ENCODE measurements around the gene TPSAB1. TPM values are rescaled to one million over a fixed set of nuclear protein-coding genes. Genes with fewer than 3 reads are reported as not detected.
"Not testable (repeated sequence)": the region's sequence is repeated elsewhere in the genome, so short reads cannot be mapped to it uniquely, and the experiment has no call there.

The TPSAB1 gene
- total and polyA plus RNA-seq, 2 donors: 10.8 to 72.9 TPM

DNA sequence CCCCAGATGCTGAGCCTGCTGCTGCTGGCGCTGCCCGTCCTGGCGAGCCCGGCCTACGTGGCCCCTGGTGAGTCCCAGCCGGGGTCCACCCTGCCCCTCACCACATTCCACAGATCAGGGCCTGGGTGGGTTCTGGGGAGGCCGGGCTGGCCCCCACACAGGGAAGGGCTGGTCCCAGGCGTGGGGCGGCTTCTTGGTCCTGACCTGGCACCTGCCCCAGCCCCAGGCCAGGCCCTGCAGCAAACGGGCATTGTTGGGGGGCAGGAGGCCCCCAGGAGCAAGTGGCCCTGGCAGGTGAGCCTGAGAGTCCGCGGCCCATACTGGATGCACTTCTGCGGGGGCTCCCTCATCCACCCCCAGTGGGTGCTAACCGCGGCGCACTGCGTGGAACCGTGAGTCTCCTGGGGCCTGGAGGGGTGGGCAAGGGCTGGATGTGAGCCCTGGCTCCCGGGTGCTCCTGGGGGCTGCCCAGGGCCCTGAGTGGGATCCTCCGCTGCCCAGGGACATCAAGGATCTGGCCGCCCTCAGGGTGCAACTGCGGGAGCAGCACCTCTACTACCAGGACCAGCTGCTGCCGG lies 15.9 kb downstream of the TPSAB1 start:
- DNase-seq (ENCODE audit: extremely low spot score); H3K4me1 ChIP-seq (ENCODE audit: insufficient read depth); H3K4me3 ChIP-seq (ENCODE audit: low read depth, low read length); H3K27ac ChIP-seq (ENCODE audit: low read depth); H3K36me3 ChIP-seq (ENCODE audit: insufficient read depth): not testable (repeated sequence)
- WGBS: 80% methylated on average over 23 of the region's 23 CpGs

GRCh38 chr16:1256874-1257322 lies 16.4 kb downstream of the TPSAB1 start:
- Histone ChIP-seq H3K4me1 (ENCODE audit: insufficient read depth) (no peaks in the 10 kb centered on the region), H3K4me3 (ENCODE audit: low read depth, low read length) (no peak overlapping the region), H3K36me3 (ENCODE audit: insufficient read depth) (no peaks in the 10 kb centered on the region), H3K27ac (ENCODE audit: low read depth) (no peak overlapping the region)
- WGBS: 84% methylated on average over 22 of the region's 22 CpGs
- no peak for DNase-seq (ENCODE audit: extremely low spot score)

GRCh38 chr16:1257561-1258224 lies 17.2 kb downstream of the TPSAB1 start:
- 80% methylated on average over 34 of the region's 34 CpGs for WGBS
- Histone ChIP-seq H3K4me1 (ENCODE audit: insufficient read depth) (no peaks in the 10 kb centered on the region), H3K27ac (ENCODE audit: low read depth) (no peak overlapping the region), H3K36me3 (ENCODE audit: insufficient read depth) (no peaks in the 10 kb centered on the region), H3K4me3 (ENCODE audit: low read depth, low read length) (no peak overlapping the region)
- DNase-seq (ENCODE audit: extremely low spot score): no peak

GRCh38 chr16:1258225-1258600 lies 17.7 kb downstream of the TPSAB1 start:
- H3K36me3 ChIP-seq (ENCODE audit: insufficient read depth): no peaks in the 10 kb centered on the region
- H3K27ac ChIP-seq (ENCODE audit: low read depth): no peak overlapping the region
- H3K4me1 ChIP-seq (ENCODE audit: insufficient read depth): no peaks in the 10 kb centered on the region
- 69% methylated on average over 12 of the region's 12 CpGs for WGBS
- no peak overlapping the region for H3K4me3 ChIP-seq (ENCODE audit: low read depth, low read length)
- DNase-seq (ENCODE audit: extremely low spot score): no peak

DNA sequence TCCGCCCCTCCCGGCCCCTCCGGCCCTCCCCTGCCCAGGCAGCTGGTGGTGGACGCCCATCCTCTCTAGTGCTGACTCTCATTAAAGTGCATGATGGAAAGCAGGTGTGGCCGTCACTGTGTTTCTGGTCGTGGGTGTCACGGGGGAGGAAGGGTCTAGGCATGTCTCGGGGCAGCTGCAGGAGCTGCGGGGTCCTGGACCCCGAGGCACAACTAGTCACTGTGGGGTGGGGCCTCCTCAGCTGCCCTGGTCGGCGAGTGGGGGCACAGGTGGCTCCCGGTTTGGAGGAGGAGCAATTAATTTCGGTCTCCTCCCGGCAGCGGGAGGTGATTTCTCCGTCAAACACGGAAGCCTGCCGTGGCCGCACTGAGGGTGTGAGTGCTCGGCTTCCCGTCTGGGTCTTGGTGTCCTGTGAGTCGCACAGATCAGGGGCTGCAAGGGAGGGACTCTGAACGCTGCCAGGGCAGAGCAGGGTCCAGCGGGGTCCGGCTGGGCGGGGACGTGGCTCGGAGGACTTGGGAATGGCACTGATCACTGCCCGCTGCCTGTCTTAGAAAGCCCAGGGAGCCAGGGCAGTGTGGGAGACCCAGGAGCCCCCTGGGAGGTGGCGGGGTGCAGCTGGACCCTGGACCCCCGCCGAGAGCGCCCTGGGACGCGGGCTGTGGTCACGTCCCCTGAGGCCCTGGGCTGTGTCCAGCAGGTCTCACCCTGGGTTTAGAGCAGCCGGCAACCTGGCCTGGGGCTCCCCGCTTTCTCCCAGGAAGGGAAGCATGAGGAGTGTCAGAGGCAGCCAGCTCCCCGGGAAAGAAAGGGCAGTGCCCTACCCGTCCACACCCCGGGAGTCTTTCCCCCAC lies 18.6 kb downstream of the TPSAB1 start:
- no peak overlapping the region for H3K27ac ChIP-seq (ENCODE audit: low read depth)
- 14% methylated on average over 42 of the region's 42 CpGs for WGBS
- no peaks in the 10 kb centered on the region for H3K36me3 ChIP-seq (ENCODE audit: insufficient read depth)
- DNase-seq (ENCODE audit: extremely low spot score): no peak
- no peaks in the 10 kb centered on the region for H3K4me1 ChIP-seq (ENCODE audit: insufficient read depth)
- H3K4me3 ChIP-seq (ENCODE audit: low read depth, low read length): no peak overlapping the region

DNA sequence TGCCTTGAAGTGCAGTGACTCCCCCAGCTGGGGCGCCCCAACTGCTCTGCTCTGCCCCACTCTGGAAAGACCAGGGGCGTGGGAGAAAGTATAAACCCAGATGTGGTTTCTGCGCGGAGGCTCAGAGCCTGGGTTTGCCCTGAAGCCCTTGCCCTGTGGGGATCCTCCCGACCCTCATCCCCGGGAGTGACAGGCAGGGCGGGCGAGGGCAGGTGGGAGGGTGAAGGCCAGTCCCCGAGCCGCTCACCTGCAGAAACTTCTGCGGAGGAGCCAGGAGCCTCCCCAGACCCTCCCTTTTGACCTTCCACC lies 19.2 kb downstream of the TPSAB1 start:
- WGBS: 28% methylated on average over 11 of the region's 11 CpGs
- no peak overlapping the region for H3K27ac ChIP-seq (ENCODE audit: low read depth)
- no peaks in the 10 kb centered on the region for H3K36me3 ChIP-seq (ENCODE audit: insufficient read depth)
- no peak overlapping the region for H3K4me3 ChIP-seq (ENCODE audit: low read depth, low read length)
- no peak for DNase-seq (ENCODE audit: extremely low spot score)
- H3K4me1 ChIP-seq (ENCODE audit: insufficient read depth): no peaks in the 10 kb centered on the region

DNA sequence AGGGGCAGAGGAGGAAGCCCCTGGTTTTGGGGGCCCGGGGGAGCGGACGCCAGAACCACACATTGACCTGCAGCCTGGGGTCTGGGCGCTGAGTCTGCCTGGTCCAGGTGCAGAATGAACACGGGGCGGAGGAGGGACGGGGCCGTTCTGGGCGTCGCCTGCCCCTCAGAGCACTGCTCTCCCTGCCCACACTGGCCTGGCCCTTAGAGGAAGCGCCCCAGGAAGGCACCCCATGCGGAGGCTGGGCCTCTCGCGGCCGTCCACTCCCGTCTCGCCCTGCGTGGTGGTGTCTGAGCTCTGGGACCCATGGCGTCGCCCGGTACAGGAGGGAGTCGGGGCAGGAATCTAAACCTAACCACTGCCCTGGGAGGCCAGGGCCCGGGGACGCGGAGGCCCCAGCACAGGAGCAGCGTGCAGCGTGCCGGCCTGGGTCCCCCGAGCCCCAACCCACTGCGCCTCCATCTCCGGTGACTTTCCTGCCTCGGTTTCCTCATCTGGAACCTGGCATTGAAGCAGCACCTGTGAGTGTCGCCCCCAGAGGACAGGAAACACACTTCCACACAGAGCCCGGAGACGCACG lies 19.7 kb downstream of the TPSAB1 start:
- WGBS: 68% methylated on average over 36 of the region's 36 CpGs
- no peak for DNase-seq (ENCODE audit: extremely low spot score)
- H3K27ac ChIP-seq (ENCODE audit: low read depth): no peak overlapping the region
- no peak overlapping the region for H3K4me3 ChIP-seq (ENCODE audit: low read depth, low read length)
- no peaks in the 10 kb centered on the region for H3K4me1 ChIP-seq (ENCODE audit: insufficient read depth)
- H3K36me3 ChIP-seq (ENCODE audit: insufficient read depth): no peaks in the 10 kb centered on the region

GRCh38 chr16:1261131-1261892 lies 20.8 kb downstream of the TPSAB1 start:
- no peak for DNase-seq (ENCODE audit: extremely low spot score)
- Histone ChIP-seq H3K36me3 (ENCODE audit: insufficient read depth) (no peaks in the 10 kb centered on the region), H3K4me3 (ENCODE audit: low read depth, low read length) (no peak overlapping the region), H3K27ac (ENCODE audit: low read depth) (no peak overlapping the region), H3K4me1 (ENCODE audit: insufficient read depth) (no peaks in the 10 kb centered on the region)
- 13% methylated on average over 47 of the region's 47 CpGs for WGBS

GRCh38 chr16:1262210-1262845 lies 21.8 kb downstream of the TPSAB1 start:
- Histone ChIP-seq H3K4me3 (ENCODE audit: low read depth, low read length) (no peak overlapping the region), H3K4me1 (ENCODE audit: insufficient read depth) (no peaks in the 10 kb centered on the region), H3K36me3 (ENCODE audit: insufficient read depth) (no peaks in the 10 kb centered on the region), H3K27ac (ENCODE audit: low read depth) (no peak overlapping the region)
- 81% methylated on average over 32 of the region's 32 CpGs for WGBS
- no peak for DNase-seq (ENCODE audit: extremely low spot score)

GRCh38 chr16:1262846-1263221 lies 22.3 kb downstream of the TPSAB1 start:
- H3K4me3 ChIP-seq (ENCODE audit: low read depth, low read length): no peak overlapping the region
- DNase-seq (ENCODE audit: extremely low spot score): no peak
- WGBS: 77% methylated on average over 9 of the region's 9 CpGs
- no peak overlapping the region for H3K27ac ChIP-seq (ENCODE audit: low read depth)
- H3K4me1 ChIP-seq (ENCODE audit: insufficient read depth): no peaks in the 10 kb centered on the region
- no peaks in the 10 kb centered on the region for H3K36me3 ChIP-seq (ENCODE audit: insufficient read depth)

GRCh38 chr16:1263591-1264344 lies 23.3 kb downstream of the TPSAB1 start:
- H3K4me3 ChIP-seq (ENCODE audit: low read depth, low read length): no peak overlapping the region
- WGBS: 52% methylated on average over 15 of the region's 15 CpGs
- no peaks in the 10 kb centered on the region for H3K36me3 ChIP-seq (ENCODE audit: insufficient read depth)
- H3K4me1 ChIP-seq (ENCODE audit: insufficient read depth): no peaks in the 10 kb centered on the region
- DNase-seq (ENCODE audit: extremely low spot score): no peak
- H3K27ac ChIP-seq (ENCODE audit: low read depth): no peak overlapping the region

DNA sequence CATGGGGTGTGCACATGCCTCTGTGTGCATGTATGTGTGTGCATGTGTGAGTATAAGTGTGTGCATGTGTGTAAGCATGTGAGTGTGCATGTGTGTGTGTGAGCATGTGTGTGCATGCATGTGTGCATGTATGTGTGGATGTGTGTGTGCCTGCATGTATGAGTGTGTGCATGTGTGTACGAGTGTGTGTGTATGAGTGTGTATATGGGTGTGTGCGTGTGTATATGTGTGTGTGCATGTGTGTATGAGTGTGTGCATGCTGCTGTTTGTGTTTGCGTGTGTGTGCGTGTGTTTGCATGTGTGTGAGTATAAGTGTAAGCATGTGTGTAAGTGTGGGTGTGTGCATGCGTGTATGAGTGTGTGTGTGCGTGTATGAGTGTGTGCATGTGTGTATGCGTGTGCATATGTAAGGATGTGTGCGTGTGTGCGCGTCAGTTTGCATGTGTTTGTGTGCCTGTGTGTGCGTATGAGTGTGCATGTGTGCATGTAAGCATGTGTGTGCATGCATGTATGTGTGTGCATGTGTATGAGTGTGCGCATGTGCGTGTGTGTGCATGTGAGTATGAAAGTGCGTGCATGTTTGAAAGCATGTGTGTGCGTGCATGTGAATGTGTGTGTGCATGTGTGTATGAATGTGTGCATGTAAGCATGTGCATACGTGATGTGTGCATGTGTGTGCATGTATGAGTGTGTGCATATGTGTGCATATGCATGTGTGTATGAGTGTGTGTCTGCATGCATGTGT lies 24.0 kb downstream of the TPSAB1 start:
- 96% methylated on average over 16 of the region's 16 CpGs for WGBS
- no peak overlapping the region for H3K4me3 ChIP-seq (ENCODE audit: low read depth, low read length)
- no peaks in the 10 kb centered on the region for H3K36me3 ChIP-seq (ENCODE audit: insufficient read depth)
- no peak for DNase-seq (ENCODE audit: extremely low spot score)
- H3K4me1 ChIP-seq (ENCODE audit: insufficient read depth): no peaks in the 10 kb centered on the region
- H3K27ac ChIP-seq (ENCODE audit: low read depth): no peak overlapping the region
